GM10266 (cell line): ENCODE measurements around the gene RET.
A peak's percentile ranks its signal among the peaks of the same experiment; 100 is the strongest.

Source experiments
- DNase-seq: peaks from one replicate; pipeline ENCODE4 v3.0.0; 2012; ENCODE audit errors: extremely low spot score
- TF ChIP-seq, protein P1 (sequence below): IDR thresholded peaks from 2 replicates; pipeline ENCODE4 v1.5.1; 2012; ENCODE audit warnings: mild to moderate bottlenecking, low read depth; ENCODE audit not compliant: control insufficient read depth, insufficient read depth; ENCODE audit errors: missing control alignments

The RET gene

DNA sequence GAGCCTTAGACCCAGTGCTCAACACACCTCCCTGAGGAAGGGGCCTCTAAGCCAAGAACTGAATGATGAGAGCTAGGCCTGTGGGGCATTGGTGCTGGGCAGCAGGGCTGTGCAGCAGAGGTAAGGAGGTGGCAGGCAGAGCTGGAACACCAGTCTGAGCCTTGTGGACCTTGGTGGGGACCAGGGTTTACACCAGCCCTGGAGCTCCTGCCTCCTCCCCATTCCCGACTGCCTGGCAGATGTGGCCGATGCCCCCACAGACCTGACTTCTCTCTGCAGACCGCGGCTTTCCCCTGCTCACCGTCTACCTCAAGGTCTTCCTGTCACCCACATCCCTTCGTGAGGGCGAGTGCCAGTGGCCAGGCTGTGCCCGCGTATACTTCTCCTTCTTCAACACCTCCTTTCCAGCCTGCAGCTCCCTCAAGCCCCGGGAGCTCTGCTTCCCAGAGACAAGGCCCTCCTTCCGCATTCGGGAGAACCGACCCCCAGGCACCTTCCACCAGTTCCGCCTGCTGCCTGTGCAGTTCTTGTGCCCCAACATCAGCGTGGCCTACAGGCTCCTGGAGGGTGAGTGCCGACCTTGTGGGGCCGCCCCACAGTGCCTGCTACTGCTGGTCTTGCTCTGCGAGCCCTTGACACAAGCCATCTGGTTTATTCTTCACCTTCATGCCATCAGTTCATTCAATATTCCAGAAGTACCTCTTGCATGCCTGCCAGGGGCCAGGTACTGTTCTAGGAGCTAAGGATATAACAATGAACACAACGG lies 25.4 kb downstream of the RET start:
- TF ChIP-seq, protein P1, sequence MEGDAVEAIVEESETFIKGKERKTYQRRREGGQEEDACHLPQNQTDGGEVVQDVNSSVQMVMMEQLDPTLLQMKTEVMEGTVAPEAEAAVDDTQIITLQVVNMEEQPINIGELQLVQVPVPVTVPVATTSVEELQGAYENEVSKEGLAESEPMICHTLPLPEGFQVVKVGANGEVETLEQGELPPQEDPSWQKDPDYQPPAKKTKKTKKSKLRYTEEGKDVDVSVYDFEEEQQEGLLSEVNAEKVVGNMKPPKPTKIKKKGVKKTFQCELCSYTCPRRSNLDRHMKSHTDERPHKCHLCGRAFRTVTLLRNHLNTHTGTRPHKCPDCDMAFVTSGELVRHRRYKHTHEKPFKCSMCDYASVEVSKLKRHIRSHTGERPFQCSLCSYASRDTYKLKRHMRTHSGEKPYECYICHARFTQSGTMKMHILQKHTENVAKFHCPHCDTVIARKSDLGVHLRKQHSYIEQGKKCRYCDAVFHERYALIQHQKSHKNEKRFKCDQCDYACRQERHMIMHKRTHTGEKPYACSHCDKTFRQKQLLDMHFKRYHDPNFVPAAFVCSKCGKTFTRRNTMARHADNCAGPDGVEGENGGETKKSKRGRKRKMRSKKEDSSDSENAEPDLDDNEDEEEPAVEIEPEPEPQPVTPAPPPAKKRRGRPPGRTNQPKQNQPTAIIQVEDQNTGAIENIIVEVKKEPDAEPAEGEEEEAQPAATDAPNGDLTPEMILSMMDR = no peak
- no peak for DNase-seq

DNA sequence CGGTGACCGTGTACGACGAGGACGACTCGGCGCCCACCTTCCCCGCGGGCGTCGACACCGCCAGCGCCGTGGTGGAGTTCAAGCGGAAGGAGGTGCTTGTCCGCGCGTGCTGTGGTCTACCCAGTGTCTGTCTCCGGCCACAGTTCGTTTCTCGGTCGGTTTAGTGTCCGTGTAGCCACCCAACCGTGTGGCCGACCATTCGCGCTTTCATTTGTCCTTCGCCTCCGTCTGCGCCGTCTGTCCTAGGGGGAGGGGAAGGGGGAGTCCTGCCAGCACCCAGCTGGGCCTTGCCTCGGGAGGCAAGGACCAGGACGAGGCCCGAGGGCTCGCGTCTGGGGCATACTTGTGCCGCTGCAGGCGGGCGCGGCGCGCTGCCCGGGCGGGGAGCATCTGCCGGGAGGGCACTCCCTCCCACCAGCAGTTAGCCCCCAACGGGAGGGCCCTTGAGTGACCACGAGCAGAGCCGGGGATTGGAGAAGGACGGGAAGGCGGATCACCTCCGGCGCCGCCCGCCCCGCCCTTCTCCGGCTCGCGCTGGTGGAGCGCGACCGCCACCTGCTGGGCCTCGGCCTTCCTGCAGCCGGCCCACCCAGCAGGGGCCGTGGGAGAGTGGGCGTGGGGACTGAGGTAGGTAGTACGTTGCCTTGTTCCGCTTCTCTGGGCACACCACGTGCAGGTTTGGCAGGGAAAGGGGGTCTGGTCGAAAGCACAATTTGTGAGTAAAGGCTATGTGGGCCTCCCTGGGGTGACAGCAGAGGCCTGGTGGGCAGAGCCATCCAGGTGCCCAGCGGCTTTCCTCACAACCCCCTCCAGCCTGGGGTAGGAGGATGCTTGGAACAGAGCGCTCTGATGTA lies 28.5 kb downstream of the RET start:
- TF ChIP-seq, protein P1 = peak; percentile 99
- DNase-seq = peak; percentile 90

DNA sequence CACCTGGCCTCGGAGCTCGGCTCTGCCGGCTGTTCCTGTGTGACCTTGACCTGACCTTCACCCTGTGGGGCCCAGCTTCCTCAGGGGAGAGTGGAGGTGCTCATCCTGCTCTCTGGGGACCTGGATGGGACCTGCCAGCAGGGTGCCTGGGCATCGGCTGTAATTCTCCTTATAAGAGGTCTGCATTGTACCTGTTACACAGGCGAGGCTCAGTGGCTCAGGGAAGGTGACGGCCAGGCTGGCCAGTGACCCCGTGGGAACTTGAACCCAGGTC lies 29.0 kb downstream of the RET start:
- no peak for DNase-seq
- TF ChIP-seq, protein P1 = peak; percentile 2

DNA sequence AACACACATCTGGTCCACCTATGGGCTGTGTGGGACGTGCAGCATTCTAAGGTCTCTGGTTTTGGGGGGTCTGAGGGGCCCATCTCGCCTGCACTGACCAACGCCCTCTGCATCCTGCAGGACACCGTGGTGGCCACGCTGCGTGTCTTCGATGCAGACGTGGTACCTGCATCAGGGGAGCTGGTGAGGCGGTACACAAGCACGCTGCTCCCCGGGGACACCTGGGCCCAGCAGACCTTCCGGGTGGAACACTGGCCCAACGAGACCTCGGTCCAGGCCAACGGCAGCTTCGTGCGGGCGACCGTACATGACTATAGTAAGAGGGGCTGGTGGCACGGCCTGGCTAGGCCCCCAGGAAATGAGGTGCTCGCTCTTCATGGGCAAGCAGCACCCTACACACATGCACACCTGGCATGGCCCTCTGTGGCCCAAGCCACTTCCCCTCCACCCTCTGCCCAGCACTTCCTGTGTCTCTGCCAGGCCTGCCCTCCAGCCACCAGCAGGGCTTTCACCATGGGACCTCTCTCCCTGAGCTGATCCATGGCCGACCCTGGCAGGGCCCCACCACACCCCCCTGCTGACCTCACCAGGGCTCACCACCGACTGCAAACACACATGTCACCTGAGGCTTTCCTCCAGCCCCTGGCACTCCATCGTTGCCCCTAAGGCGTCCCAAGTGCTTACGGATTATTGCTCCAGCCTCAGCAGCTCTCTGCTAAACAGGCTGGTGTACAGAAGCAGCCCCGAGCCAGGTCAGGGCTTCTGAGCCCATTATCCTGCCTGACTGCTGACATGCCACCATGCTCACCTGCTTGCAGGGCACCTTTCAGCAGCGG lies 29.6 kb downstream of the RET start:
- TF ChIP-seq, protein P1 = no peak
- DNase-seq = no peak

DNA sequence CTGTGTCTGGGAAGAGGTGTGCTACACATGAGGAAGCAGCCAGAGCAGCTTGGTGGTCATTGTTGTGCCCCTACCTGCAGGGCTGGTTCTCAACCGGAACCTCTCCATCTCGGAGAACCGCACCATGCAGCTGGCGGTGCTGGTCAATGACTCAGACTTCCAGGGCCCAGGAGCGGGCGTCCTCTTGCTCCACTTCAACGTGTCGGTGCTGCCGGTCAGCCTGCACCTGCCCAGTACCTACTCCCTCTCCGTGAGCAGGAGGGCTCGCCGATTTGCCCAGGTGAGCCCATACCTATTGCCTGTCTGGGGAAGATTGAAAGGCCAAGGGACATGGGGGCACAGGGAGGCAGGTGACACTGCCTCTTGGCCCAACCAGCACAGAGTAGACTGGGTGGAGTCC lies 32.1 kb downstream of the RET start:
- DNase-seq = no peak
- TF ChIP-seq, protein P1 = no peak

DNA sequence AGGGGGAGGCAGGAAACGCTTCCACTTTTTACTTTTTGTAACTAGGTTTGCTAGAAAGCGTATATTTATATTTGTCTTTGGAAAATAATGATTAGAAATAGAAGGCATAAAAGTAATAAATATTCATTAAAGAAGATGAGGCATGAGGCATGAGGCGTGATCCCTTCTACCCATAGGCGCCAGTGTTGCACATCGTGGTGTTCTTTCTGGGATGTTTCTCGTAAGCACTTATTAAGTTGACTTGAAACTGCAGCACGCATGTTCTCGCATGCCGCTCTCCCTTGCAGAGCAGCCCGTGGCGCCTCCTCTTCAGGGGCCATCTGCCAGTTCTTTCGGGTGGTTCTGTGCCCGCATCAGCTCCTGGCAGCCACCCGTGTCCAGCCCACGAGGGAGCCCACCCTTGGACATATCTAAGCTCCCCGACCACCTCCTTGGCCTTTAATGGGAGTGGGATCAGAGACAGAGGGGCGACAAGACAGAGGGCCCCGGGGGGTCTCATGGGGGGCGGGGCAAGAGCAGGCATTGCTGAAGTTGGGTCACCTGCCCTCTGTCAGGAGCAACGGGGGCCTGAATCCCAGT lies 32.9 kb downstream of the RET start:
- no peak for DNase-seq
- TF ChIP-seq, protein P1 = no peak
